Measurements from ENCODE around the gene ENAH. TPM values are rescaled to one million over a fixed set of nuclear protein-coding genes. Genes with fewer than 3 reads are reported as not detected.
"Not testable (repeated sequence)": the region's sequence is repeated elsewhere in the genome, so short reads cannot be mapped to it uniquely, and the experiment has no call there.

ENAH gene
- total RNA-seq: 137 to 144 TPM (median 140 TPM) in 3 replicates

- DNase-seq (ENCODE audit: low spot score in 2 of 2, unreplicated experiment in 2 of 2): peak; percentile 81 to 84
- Mint-ChIP-seq H3K4me3 (peak within 1 kb of the TSS; percentile 99), H3K27ac (peak within 1 kb of the TSS; percentile 100), H3K4me1 (peaks cover 60% of the 10 kb centered on the region), H3K27me3 (ENCODE audit: low read depth) (no peaks in the 10 kb centered on the region), H3K36me3 (no peaks in the 10 kb centered on the region), H3K9me3 (no peaks in the 10 kb centered on the region)
- no peak for TF ChIP-seq CTCF (IDR thresholded peaks at IDR 0.05; ENCODE audit: unreplicated experiment)
Observed at GRCh38 chr1:225652729-225653462, at the start of gene ENAH. Gene ENAH, minus strand, starts transcription at chr1:225653123. Its CDS starts 433 bp downstream, at chr1:225652690.

GRCh38 chr1:225700889-225701465 lies 48.1 kb upstream of the ENAH start:
- Mint-ChIP-seq H3K36me3 (no peaks in the 10 kb centered on the region), H3K27me3 (ENCODE audit: low read depth) (no peaks in the 10 kb centered on the region), H3K4me1 (peaks cover 12% of the 10 kb centered on the region), H3K27ac (no peak overlapping the region), H3K4me3 (no peak overlapping the region), H3K9me3 (no peaks in the 10 kb centered on the region)
- no peak for DNase-seq (ENCODE audit: low spot score in 2 of 2, unreplicated experiment in 2 of 2)
- TF ChIP-seq CTCF (IDR thresholded peaks at IDR 0.05; ENCODE audit: unreplicated experiment): no peak

GRCh38 chr1:225700164-225700821 lies 47.4 kb upstream of the ENAH start:
- Mint-ChIP-seq H3K4me1 (peaks cover 15% of the 10 kb centered on the region), H3K36me3 (no peaks in the 10 kb centered on the region), H3K9me3 (peaks cover 3% of the 10 kb centered on the region), H3K4me3 (no peak overlapping the region), H3K27ac (peak overlapping the region; percentile 5), H3K27me3 (ENCODE audit: low read depth) (no peaks in the 10 kb centered on the region)
- no peak for DNase-seq (ENCODE audit: low spot score in 2 of 2, unreplicated experiment in 2 of 2)
- TF ChIP-seq CTCF (IDR thresholded peaks at IDR 0.05; ENCODE audit: unreplicated experiment): no peak

GRCh38 chr1:225699336-225699735 lies 46.4 kb upstream of the ENAH start:
- peak overlapping the region; percentile 5 for H3K27ac Mint-ChIP-seq
- H3K4me1 Mint-ChIP-seq: peaks cover 16% of the 10 kb centered on the region
- no peak for DNase-seq (ENCODE audit: low spot score in 2 of 2, unreplicated experiment in 2 of 2)
- H3K9me3 Mint-ChIP-seq: peaks cover 11% of the 10 kb centered on the region
- no peak overlapping the region for H3K4me3 Mint-ChIP-seq
- H3K27me3 Mint-ChIP-seq (ENCODE audit: low read depth): no peaks in the 10 kb centered on the region
- TF ChIP-seq CTCF (IDR thresholded peaks at IDR 0.05; ENCODE audit: unreplicated experiment): no peak
- H3K36me3 Mint-ChIP-seq: no peaks in the 10 kb centered on the region

- not testable (repeated sequence) for H3K4me3 Mint-ChIP-seq; DNase-seq (ENCODE audit: low spot score in 2 of 2, unreplicated experiment in 2 of 2); H3K27ac Mint-ChIP-seq; H3K27me3 Mint-ChIP-seq (ENCODE audit: low read depth); H3K36me3 Mint-ChIP-seq
- Mint-ChIP-seq H3K4me1 (peaks cover 20% of the 10 kb centered on the region), H3K9me3 (peaks cover 11% of the 10 kb centered on the region)
Observed at GRCh38 chr1:225698194-225698593, 45.3 kb upstream of the ENAH start.

- no peak overlapping the region for H3K4me3 Mint-ChIP-seq
- no peaks in the 10 kb centered on the region for H3K36me3 Mint-ChIP-seq
- H3K9me3 Mint-ChIP-seq: peaks cover 11% of the 10 kb centered on the region
- H3K27me3 Mint-ChIP-seq (ENCODE audit: low read depth): no peaks in the 10 kb centered on the region
- no peak overlapping the region for H3K27ac Mint-ChIP-seq
- peaks cover 20% of the 10 kb centered on the region for H3K4me1 Mint-ChIP-seq
- no peak for DNase-seq (ENCODE audit: low spot score in 2 of 2, unreplicated experiment in 2 of 2)
- TF ChIP-seq CTCF (IDR thresholded peaks at IDR 0.05; ENCODE audit: unreplicated experiment): no peak
Observed at GRCh38 chr1:225697428-225697827, 44.5 kb upstream of the ENAH start.
